Endothelial cell (in vitro differentiated cells): Measurements from ENCODE around the gene BRD8. TPM values are rescaled to one million over a fixed set of nuclear protein-coding genes. Genes with fewer than 3 reads are reported as not detected.

Experiments
- DNase-seq: peaks from one replicate; pipeline ENCODE4 v3.0.0; 2021; ENCODE audit warnings: low spot score
- H3K27ac Mint-ChIP-seq: one replicate; pipeline ENCODE4 v1.8.0; 2021; ENCODE audit warnings: mixed read lengths, inconsistent platforms; ENCODE audit not compliant: unreplicated experiment
- H3K27me3 Mint-ChIP-seq: one replicate; pipeline ENCODE4 v1.8.0; 2021; ENCODE audit warnings: mild to moderate bottlenecking, moderate library complexity, mixed read lengths, inconsistent platforms; ENCODE audit not compliant: unreplicated experiment
- H3K36me3 Mint-ChIP-seq: one replicate; pipeline ENCODE4 v1.8.0; 2021; ENCODE audit warnings: mild to moderate bottlenecking, low read depth, mixed read lengths, inconsistent platforms; ENCODE audit not compliant: unreplicated experiment
- H3K4me1 Mint-ChIP-seq: one replicate; pipeline ENCODE4 v1.8.0; 2021; ENCODE audit warnings: mild to moderate bottlenecking, mixed read lengths, inconsistent platforms; ENCODE audit not compliant: unreplicated experiment
- H3K4me3 Mint-ChIP-seq: one replicate; pipeline ENCODE4 v1.8.0; 2021; ENCODE audit warnings: mild to moderate bottlenecking, mixed read lengths, inconsistent platforms; ENCODE audit not compliant: unreplicated experiment
- H3K9me3 Mint-ChIP-seq: one replicate; pipeline ENCODE4 v1.8.0; 2021; ENCODE audit warnings: mixed read lengths, inconsistent platforms; ENCODE audit not compliant: unreplicated experiment
- total RNA-seq: library from RNA; stranded (reverse); fragmentation: NEBNext Ultra II Directional; extraction: Animal tissue kit (Norgen Biotek cat#: 25700); gene quantifications from one replicate; pipeline ENCODE4 v1.2.1, GENCODE V29; 2021; ENCODE audit not compliant: unreplicated experiment
- TF ChIP-seq, protein P1 (sequence below): fragments of 200-600 bp; sonication (generic); IDR thresholded peaks from one replicate; pipeline ENCODE4 v1.5.0; 2021; ENCODE audit warnings: antibody characterized with exemption; ENCODE audit not compliant: unreplicated experiment

Gene BRD8
- total RNA-seq, 1 donor from 2014 or later, result 52.0 TPM

DNA sequence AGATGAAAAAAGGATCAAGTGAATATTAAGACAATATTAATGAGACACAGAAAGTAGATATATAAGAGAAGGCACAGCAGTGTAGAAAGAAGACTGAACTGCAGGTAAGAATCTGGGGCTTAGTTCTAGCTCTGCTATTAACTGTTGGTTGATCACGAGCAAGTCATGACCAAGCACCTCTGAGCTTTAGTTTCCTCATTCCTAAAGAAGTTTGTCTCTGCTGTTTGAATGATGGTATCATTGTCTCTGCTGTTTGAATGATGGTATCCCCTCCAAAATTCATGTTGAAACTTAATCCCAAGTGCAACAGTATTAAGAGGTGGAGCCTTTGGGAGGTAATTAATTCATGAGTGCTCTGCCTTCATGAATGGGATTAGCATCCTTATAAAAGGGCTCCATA, 36.7 kb downstream of the BRD8 start:
- no peaks in the 10 kb centered on the region for H3K4me1 Mint-ChIP-seq
- no peak overlapping the region for H3K4me3 Mint-ChIP-seq
- TF ChIP-seq, protein P1, sequence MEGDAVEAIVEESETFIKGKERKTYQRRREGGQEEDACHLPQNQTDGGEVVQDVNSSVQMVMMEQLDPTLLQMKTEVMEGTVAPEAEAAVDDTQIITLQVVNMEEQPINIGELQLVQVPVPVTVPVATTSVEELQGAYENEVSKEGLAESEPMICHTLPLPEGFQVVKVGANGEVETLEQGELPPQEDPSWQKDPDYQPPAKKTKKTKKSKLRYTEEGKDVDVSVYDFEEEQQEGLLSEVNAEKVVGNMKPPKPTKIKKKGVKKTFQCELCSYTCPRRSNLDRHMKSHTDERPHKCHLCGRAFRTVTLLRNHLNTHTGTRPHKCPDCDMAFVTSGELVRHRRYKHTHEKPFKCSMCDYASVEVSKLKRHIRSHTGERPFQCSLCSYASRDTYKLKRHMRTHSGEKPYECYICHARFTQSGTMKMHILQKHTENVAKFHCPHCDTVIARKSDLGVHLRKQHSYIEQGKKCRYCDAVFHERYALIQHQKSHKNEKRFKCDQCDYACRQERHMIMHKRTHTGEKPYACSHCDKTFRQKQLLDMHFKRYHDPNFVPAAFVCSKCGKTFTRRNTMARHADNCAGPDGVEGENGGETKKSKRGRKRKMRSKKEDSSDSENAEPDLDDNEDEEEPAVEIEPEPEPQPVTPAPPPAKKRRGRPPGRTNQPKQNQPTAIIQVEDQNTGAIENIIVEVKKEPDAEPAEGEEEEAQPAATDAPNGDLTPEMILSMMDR, result no peak
- H3K27ac Mint-ChIP-seq, result no peak overlapping the region
- no peaks in the 10 kb centered on the region for H3K36me3 Mint-ChIP-seq
- no peaks in the 10 kb centered on the region for H3K9me3 Mint-ChIP-seq
- no peak for DNase-seq
- H3K27me3 Mint-ChIP-seq, result peaks cover 2% of the 10 kb centered on the region

DNA sequence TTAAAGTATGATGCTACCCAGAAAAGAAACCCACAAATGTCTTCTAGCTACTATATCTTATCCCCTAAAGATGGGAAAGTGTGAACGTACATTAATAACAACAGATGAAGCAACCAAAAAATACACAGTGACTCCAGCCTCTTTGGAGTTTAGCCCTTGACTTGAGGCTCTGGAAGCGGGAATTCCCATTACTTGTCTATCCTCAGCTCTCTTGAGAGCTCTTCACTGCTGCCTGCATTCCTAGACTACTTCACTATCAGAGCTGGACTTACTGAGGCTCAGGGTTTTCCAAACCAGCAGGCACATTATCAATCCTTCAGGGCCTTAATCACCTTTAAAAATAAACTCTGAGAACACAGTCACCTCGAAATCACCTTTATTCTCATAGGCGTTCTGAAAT, 38.2 kb downstream of the BRD8 start:
- Mint-ChIP-seq H3K27me3 (peaks cover 2% of the 10 kb centered on the region), H3K4me3 (no peak overlapping the region), H3K9me3 (no peaks in the 10 kb centered on the region), H3K27ac (no peak overlapping the region), H3K36me3 (no peaks in the 10 kb centered on the region), H3K4me1 (no peaks in the 10 kb centered on the region)
- DNase-seq, result no peak
- TF ChIP-seq, protein P1, result no peak

DNA sequence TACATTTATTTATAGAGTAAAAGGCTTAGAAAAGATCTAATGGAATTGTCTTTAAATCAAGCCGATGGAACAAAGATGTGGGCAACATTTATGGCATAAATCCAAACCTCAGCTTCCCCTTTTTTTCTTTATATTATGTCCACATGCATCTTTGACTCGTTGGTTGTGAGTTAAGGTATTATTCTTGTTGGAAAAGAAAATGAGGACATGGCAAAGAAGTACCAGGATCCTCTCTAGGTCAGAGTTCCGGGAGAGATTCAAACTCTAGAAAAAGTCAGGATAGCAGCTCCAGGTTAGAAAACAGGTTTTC, 38.7 kb downstream of the BRD8 start:
- H3K4me3 Mint-ChIP-seq, result peak overlapping the region; percentile 89
- H3K27ac Mint-ChIP-seq, result no peak overlapping the region
- DNase-seq, result no peak
- no peaks in the 10 kb centered on the region for H3K36me3 Mint-ChIP-seq
- H3K27me3 Mint-ChIP-seq, result peaks cover 2% of the 10 kb centered on the region
- no peaks in the 10 kb centered on the region for H3K4me1 Mint-ChIP-seq
- TF ChIP-seq, protein P1, result no peak
- H3K9me3 Mint-ChIP-seq, result no peaks in the 10 kb centered on the region

DNA sequence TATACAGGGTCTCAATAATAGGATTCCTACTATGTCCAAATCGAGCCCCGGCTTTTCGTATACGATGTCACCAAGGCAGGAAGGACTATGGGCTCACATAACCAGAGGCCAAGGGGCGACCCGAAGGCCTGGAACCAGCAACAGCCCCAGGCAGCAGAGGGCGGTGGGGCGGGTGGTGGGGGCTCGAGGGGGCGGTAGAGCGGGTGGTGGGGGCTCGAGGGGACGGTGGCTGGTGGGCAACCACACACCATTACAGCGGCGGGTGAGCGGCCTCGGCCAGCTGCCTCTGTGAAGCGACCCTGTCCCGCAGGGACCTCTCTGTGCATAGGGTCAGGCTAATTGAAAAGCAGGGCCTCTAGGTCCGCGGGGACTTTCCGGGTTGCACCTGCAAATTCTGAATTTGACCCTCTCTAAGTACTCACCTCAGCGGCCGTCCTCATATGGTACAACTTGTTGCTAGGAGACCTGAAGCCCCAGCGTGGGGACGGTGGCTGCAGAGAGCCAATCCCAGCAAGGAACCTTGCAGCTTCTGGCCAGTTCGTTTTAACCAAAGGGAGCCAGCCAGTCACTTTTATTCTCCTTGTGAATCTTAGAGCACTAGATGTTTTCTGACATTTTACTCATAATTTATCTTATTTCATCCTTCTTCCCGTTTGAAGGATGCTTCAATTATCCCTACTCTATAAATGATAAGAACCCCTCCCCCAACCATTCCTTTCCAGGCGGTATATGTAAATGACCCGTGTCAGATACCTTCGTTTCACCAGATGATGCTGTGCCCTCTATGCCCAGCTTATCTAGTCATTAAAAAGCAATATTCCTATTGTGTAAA, 39.3 kb downstream of the BRD8 start, which contains the start of gene NME5:
TSS of gene NME5 (minus strand) at position 480 of the 832 bp plus-strand sequence. CDS start 648 bp downstream, outside the sequence.
- Mint-ChIP-seq H3K27me3 (peaks cover 2% of the 10 kb centered on the region), H3K9me3 (no peaks in the 10 kb centered on the region), H3K36me3 (no peaks in the 10 kb centered on the region), H3K27ac (no peak within 1 kb of the TSS), H3K4me1 (no peaks in the 10 kb centered on the region), H3K4me3 (peak within 1 kb of the TSS; percentile 89)
- DNase-seq, result peak; percentile 62
- TF ChIP-seq, protein P1, result no peak

DNA sequence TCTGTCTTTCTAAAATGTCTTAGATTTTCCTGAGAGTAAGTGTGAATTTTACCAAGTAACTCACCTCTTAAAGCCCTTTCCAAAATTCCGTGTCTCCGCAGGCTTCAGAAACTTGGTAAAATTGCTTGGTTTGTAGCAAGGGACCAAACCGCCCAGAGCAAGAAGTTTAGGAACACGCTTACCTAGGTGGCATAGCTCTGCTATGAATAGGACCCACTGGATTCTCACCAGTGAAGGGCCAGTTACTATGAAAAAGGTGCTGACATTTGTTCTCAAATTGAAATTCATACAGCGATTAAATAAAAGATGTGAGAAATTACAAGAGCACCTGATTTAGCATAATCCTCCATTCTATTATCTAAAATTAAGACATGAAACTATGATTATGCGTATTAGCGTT, 45.9 kb downstream of the BRD8 start:
- H3K9me3 Mint-ChIP-seq, result no peaks in the 10 kb centered on the region

More for the DNA sequence above, 45.9 kb downstream of the BRD8 start:
- H3K4me1 Mint-ChIP-seq, result no peaks in the 10 kb centered on the region
- no peak overlapping the region for H3K27ac Mint-ChIP-seq
- H3K27me3 Mint-ChIP-seq, result no peaks in the 10 kb centered on the region
- TF ChIP-seq, protein P1, result no peak
- no peaks in the 10 kb centered on the region for H3K36me3 Mint-ChIP-seq
- DNase-seq, result no peak
- H3K4me3 Mint-ChIP-seq, result no peak overlapping the region
